Hepatic stellate cell (primary cell): ENCODE data around the gene RNH1.

Experiments used
- DNase-seq: peaks from one replicate; pipeline ENCODE4 v3.0.0; 2011; ENCODE audit warnings: low spot score

The RNH1 gene

DNA sequence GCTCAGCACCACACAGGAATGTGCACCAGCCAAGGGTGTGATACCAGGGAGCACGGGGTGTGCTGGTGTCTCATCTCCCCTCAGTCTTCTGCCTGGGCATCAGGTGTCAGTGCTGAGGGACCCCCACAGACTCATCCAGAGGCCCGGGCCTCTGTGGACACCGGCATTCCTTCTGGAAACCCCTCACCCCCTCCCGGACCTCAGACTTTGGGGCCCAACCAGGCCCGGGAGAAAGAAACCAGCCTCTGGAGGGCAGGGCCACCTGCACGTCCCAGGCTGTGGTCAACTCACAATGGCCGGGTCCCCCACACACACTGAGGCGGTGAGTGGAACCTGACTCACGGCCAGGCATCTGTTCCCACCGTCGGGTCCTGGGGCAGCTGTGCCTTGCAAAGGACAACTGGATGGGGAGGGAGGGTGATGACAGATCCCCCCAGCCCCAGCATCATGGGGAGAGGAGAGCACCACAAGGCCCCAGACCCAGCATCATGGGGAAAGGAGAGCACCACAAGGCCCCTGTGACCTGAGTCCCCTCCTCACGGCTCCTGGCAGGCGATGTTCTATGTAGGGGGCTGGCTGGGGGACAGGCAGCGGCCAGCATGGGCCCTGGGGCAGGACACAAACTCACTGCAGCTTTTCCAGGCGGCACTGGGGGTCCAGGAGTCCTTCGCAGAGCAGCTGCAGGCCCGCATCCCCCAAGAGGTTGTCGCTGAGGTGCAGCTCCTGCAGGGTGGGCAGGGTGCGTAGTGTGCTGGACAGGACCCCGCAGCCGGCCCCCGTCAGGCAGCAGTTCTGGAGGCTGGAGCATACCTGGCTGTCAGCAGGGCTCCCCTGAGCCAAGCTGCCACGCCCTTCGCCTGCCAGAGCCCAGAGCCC, 7.6 kb downstream of the RNH1 start:
- DNase-seq, result no peak

- DNase-seq, result no peak
Measured at GRCh38 chr11:498297-499181, 8.5 kb downstream of the RNH1 start.

DNA sequence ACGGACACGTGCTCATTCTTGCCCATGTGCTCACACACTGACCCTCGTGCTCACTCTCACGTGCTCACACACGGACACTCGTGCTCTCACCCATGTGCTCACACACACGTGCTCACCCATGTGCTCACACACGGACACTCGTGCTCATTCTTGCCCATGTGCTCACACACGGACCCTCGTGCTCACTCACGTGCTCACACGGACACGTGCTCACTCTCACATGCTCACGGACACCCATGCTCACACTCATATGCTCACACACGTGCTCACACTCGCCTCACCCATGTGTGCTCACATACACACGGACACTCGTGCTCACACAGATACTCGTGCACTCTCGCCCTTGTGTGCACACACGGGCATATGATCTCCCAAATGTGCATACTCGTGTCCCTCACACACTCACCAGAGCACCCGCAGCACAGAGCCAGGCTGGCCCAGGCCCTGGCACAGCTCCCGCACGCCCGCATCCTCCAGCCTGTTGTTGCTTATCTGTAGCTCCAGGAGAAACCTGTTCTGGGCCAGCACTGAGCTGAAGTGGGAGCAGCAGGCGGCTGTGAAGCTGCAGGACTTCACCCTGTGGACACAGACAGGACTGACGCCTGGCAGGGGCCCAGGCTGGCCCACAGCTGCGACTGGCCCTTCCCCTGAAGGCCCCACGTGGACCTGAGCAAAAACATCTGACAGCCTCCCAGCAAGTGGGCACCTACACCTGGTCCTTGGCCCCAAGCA, 9.3 kb downstream of the RNH1 start:
- DNase-seq, result no peak

DNA sequence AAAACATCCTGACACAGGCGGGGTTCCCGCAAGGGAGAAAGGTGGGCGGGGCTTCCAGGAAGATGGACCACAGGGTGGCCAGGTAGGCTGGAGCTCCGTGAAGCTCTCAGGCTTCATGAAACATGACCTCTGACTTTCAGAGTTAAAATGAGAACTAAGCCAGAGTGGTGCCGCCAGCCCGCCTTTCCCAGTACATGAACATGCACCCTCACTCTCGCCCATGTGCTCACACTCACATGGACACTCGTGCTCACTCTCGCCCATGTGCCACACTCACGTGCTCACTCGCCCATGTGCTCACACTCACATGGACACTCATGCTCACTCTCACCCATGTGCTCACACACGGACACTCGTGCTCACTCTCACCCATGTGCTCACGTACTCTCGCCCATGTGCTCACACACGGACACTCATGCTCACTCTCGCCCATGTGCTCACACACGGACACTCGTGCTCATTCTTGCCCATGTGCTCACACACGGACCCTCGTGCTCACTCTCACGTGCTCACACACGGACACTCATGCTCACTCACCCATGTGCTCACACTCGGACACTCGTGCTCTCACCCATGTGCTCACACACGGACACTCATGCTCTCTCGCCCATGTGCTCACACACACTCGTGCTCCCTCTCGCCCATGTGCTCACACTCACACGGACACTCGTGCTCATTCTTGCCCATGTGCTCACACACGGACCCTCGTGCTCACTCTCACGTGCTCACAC, 10.0 kb downstream of the RNH1 start:
- DNase-seq, result no peak

DNA sequence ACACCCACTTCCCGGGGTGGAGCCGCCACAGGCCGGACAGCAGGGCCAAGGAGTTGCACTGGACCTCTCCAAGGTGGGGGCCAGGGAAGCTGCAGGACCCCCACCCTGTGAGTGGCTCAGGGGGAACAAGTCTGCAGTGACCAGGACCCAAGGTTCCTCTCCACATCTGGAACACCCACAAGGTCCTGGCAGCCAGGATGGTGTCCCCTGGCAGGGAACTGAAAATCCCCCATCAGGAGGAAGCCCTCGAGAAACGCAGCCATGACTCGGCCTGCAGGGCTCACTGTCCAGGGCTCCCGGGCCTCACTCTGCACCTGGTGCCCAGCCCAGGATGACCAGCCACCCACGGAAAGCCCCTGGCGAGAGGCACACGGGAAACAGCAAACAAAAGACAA, 11.5 kb downstream of the RNH1 start:
- no peak for DNase-seq

DNA sequence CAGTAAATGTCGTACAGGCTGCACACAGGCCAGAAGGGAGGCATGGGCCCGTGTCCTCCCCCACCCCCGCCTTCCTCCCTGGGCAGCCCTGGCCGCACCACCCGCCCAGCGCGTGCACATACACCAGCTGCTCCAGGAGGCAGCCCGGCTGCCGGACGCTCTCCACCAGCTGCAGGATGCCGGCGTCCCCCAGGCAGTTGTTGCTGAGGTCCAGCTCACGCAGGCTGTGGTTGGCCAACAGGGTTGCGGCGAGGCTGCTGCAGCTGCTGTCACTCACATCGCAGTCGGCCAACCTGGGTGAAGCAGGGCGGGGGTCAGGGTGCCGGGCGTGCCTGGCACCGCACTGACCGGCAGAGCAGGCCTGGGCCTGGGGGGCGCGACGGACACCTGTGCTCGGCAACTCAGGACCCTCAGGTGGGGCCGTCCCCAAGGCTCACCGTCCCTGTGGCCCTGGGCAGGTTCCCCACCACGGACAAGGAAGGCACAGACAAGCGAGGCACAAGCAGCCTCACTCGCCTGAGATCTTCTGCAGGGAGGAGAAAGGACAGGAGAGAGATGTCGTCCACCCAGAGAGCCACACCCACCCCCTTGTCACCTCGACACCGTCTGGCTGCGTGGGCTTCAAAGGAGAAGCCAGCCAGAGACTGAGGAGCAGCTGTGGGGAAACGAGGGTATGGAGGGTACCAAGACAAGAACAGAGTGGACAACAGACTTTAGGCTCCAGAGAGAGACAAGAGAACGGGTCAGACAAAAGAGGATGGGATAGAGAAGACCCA, 12.1 kb downstream of the RNH1 start:
- DNase-seq, result no peak

DNA sequence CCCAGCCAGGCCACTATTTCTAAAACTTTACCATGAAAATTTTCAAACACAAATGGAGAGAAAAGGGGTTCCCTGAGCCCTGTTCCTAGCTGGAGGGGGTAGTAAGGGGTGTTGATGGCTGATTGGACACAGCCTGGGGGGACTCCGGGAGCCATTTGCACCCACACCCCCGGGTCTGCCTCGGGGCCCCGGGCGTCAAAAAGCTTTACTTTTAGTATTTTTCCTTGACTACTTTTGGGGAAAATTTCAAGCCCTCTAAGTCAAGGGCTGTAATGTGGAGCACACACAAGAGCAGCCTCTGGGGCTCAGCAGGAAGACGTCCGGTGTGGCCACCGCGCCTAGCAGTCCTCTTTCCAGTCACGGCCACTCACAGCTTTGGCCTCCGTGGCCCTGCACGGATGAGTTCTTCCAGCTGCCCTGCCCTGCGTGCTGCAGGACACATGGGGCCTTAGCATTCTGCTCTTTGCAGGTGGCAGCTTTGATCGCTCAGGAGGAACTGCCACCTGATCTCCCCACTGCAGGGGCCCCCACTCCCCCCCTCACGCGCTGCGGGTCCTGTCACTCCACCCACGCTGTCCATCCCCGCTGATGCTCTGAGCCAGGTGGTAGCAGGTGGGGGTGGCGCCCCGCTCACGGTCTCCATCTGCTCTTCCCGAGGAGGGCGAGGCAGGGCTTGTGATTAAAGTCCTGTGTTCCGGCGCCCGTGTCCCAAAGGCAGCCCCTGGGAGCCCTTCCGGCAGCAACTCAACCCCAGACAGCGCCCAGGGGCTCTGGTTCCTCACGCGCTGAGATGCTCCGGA, 14.4 kb downstream of the RNH1 start:
- DNase-seq, result no peak

DNA sequence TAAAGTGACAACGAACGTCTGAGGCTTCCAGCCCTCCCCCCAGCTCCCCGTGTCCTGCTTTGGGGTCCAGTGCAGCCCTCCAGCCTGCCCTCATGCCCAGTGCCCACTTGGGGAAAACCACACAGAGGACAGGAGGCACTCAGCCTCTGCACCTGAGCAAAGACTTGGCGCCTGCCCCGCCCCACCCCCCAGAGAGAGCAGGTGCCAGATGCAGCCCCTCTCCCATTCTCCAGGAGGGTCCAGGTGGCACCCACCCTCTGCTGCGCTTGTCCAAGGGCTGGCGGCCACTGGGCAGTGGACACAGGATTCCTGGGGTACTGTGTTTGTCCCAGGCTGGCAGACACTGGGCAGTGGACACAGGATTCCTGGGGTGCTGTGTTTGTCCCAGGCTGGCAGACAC, 15.7 kb downstream of the RNH1 start:
- DNase-seq, result no peak

- no peak for DNase-seq
Measured at GRCh38 chr11:490930-491260, 16.1 kb downstream of the RNH1 start.

DNA sequence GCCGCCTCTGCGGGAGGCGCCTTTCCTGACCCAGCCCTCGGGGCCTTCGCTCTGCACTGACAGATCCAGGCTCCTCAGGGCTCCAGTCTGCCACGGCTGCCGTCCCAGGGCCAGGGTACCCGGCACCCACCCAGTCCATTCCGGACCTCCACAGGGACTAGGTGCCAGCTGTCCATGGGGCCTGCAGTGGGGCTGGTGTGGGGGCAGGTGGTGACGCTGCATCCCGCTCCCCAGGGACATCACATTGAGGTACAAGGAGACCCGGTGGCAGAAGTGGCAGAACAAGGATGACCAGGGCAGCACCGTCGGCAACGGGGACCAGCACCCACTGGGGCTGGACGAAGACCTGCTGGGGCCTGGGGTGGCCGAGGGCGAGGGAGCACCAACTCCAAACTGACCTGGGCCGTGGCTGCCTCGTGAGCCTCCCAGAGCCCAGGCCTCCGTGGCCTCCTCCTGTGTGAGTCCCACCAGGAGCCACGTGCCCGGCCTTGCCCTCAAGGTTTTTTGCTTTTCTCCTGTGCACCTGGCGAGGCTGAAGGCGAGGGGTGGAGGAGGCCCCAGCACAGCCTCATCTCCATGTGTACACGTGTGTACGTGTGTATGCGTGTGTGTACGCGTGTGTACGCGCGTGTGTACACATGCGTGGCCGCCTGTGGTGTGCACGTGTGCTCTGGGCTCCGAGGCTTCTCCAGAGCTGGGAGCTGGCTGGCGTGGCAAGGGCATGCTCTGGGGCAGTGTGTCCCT, 16.7 kb downstream of the RNH1 start:
- no peak for DNase-seq

GRCh38 chr11:489610-490185, 17.3 kb downstream of the RNH1 start:
- no peak for DNase-seq

- DNase-seq, result no peak
Measured at GRCh38 chr11:488992-489391, 18.1 kb downstream of the RNH1 start.

DNA sequence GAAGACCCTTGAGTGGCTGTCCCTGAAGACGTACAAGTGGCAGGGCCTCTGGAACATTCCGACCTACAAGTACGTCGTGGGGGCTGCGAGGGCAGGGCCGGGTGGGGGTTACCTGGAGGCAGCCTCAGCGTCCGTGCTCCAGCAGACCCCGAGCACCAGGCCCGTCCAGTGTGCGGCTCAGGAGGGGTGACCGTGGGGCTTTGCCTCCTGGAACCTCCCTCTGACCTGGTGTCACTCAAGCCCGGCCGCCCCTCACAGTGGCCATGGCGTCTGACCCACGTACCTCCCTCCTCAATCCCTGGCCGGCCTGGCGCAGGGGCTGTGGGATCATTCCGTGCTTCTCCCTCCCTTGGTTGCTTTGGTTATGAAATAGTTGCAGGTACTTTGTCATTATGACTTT, 18.5 kb downstream of the RNH1 start:
- no peak for DNase-seq

GRCh38 chr11:488062-488461, 19.0 kb downstream of the RNH1 start:
- DNase-seq, result no peak

DNA sequence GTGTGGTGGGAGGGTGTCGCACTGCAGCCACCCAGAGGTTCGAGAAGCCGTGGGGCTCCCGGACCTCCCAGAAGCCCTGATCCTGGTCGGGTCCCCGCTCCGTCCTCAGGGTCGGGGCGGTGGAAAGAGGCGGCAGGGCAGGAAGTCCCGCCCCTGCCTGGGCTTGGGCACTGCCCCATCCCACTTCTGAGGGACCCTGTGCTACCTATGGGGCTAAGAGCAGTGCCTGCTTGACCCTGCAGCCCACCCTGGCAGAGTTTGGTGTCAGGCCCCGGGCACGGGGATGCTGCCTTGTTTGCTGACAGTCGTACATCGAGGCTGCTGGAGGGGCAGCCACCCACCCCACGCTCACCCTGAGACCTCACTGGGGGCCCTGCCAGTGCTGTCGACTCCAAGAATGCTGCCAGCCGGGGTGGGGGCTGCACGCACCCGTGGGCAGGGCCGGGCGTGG, 19.4 kb downstream of the RNH1 start:
- DNase-seq, result no peak

GRCh38 chr11:486189-486588, 20.9 kb downstream of the RNH1 start:
- no peak for DNase-seq

- DNase-seq, result no peak
Measured at GRCh38 chr11:484616-485015, 22.4 kb downstream of the RNH1 start.

GRCh38 chr11:479311-479710, 27.7 kb downstream of the RNH1 start:
- DNase-seq, result no peak

GRCh38 chr11:477052-477715, 29.9 kb downstream of the RNH1 start:
- DNase-seq, result no peak
